GM18526 (cell line): ENCODE results near the gene TMTC3.

Experiments used
- POLR2A ChIP-seq: IDR thresholded peaks from 3 replicates; pipeline ENCODE4 v1.6.1; 2011; ENCODE audit not compliant: insufficient read length; ENCODE audit errors: extremely low read depth

Gene TMTC3

GRCh38 chr12:88200029-88200428 is 57.9 kb downstream of the TMTC3 start:
- no peak for TF ChIP-seq POLR2A

GRCh38 chr12:88202500-88202899 is 60.4 kb downstream of the TMTC3 start:
- no peak for TF ChIP-seq POLR2A

- no peak for TF ChIP-seq POLR2A
Observed at GRCh38 chr12:88206601-88207000, 64.5 kb downstream of the TMTC3 start.

GRCh38 chr12:88207921-88208620 is 66.0 kb downstream of the TMTC3 start:
- no peak for TF ChIP-seq POLR2A

GRCh38 chr12:88208661-88209060 is 66.6 kb downstream of the TMTC3 start:
- TF ChIP-seq POLR2A: no peak

- TF ChIP-seq POLR2A: no peak
Observed at GRCh38 chr12:88218293-88218692, 76.2 kb downstream of the TMTC3 start.

- TF ChIP-seq POLR2A: no peak
Observed at GRCh38 chr12:88219861-88220260, 77.8 kb downstream of the TMTC3 start.

- TF ChIP-seq POLR2A: no peak
Observed at GRCh38 chr12:88223519-88223918, 81.4 kb downstream of the TMTC3 start.

GRCh38 chr12:88225776-88226175 is 83.7 kb downstream of the TMTC3 start:
- TF ChIP-seq POLR2A: no peak

GRCh38 chr12:88227263-88227662 is 85.2 kb downstream of the TMTC3 start:
- no peak for TF ChIP-seq POLR2A

- TF ChIP-seq POLR2A: no peak
Observed at GRCh38 chr12:88227871-88228270, 85.8 kb downstream of the TMTC3 start.

- no peak for TF ChIP-seq POLR2A
Observed at GRCh38 chr12:88228720-88229119, 86.6 kb downstream of the TMTC3 start.

- no peak for TF ChIP-seq POLR2A
Observed at GRCh38 chr12:88230271-88230670, 88.2 kb downstream of the TMTC3 start.

GRCh38 chr12:88235183-88235833 is 93.2 kb downstream of the TMTC3 start:
- TF ChIP-seq POLR2A: no peak

GRCh38 chr12:88237954-88238353 is 95.8 kb downstream of the TMTC3 start:
- TF ChIP-seq POLR2A: no peak

- TF ChIP-seq POLR2A: no peak
Observed at GRCh38 chr12:88238406-88238805, 96.3 kb downstream of the TMTC3 start.
